T-helper 17 cell (primary cell): ENCODE measurements around the gene LRCH3. TPM values are rescaled to one million over a fixed set of nuclear protein-coding genes. Genes with fewer than 3 reads are reported as not detected.

ENCODE experiments used
- ATAC-seq: fragments of 150-1000 bp; cut with Tn5 transposase; 2 replicates; pipeline ENCODE4 v1.10.0; 2021; ENCODE audit warnings: mild to moderate bottlenecking, moderate library complexity
- DNase-seq, 3 donors: peaks; one replicate each; pipeline versions ENCODE4 v3.0.0 to v3.0.0-alpha.2; 2020 to 2021
- H3K9me3 ChIP-seq: one replicate; pipeline ENCODE4 v1.7.0; 2013; ENCODE audit warnings: low read length, mild to moderate bottlenecking; ENCODE audit not compliant: control insufficient read depth, poor library complexity, severe bottlenecking
- H3K27ac Mint-ChIP-seq: one replicate; pipeline ENCODE4 v1.8.0; 2022; ENCODE audit warnings: mild to moderate bottlenecking, moderate library complexity, mixed read lengths
- H3K27me3 Mint-ChIP-seq: one replicate; pipeline ENCODE4 v1.8.0; 2022; ENCODE audit warnings: mixed read lengths
- H3K36me3 Mint-ChIP-seq: one replicate; pipeline ENCODE4 v1.8.0; 2022; ENCODE audit warnings: low read depth, mixed read lengths
- H3K4me1 Mint-ChIP-seq: one replicate; pipeline ENCODE4 v1.8.0; 2022; ENCODE audit warnings: mild to moderate bottlenecking, mixed read lengths
- H3K4me3 Mint-ChIP-seq: one replicate; pipeline ENCODE4 v1.8.0; 2022; ENCODE audit warnings: mild to moderate bottlenecking, moderate library complexity, mixed read lengths
- total RNA-seq, 4 donors: library from RNA in 2 of 4; stranded (reverse) in 2 of 4; gene quantifications; one replicate each; pipeline ENCODE4 v1.2.3 and lab custom pipeline; 2022 to 2026

The LRCH3 gene
- total RNA-seq, 2 donors from 2014 or later = 48.6 to 56.8 TPM

DNA sequence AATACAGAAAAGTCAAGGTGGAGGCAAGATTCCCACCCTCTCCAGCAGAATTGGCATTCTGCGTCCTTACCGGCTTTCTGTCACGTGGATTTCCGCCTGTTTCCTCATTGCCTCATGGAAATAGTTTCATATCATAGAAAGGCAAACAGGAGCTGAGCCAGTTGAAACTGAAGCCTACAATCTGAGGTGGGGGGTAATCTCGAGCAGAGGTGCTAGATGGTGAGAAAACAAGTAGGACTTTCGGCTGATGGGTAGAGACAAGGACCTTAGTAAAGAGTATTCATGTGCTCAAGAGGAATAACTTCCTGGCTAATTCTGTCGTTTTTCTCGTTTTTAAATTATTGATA lies 39.9 kb downstream of the LRCH3 start:
- Mint-ChIP-seq H3K27me3 (no peaks in the 10 kb centered on the region), H3K27ac (no peak overlapping the region), H3K36me3 (peaks cover under 1% of the 10 kb centered on the region), H3K4me3 (no peak overlapping the region), H3K4me1 (no peaks in the 10 kb centered on the region)
- DNase-seq = no peak
- ATAC-seq = no peak
- H3K9me3 ChIP-seq = no peaks in the 10 kb centered on the region

DNA sequence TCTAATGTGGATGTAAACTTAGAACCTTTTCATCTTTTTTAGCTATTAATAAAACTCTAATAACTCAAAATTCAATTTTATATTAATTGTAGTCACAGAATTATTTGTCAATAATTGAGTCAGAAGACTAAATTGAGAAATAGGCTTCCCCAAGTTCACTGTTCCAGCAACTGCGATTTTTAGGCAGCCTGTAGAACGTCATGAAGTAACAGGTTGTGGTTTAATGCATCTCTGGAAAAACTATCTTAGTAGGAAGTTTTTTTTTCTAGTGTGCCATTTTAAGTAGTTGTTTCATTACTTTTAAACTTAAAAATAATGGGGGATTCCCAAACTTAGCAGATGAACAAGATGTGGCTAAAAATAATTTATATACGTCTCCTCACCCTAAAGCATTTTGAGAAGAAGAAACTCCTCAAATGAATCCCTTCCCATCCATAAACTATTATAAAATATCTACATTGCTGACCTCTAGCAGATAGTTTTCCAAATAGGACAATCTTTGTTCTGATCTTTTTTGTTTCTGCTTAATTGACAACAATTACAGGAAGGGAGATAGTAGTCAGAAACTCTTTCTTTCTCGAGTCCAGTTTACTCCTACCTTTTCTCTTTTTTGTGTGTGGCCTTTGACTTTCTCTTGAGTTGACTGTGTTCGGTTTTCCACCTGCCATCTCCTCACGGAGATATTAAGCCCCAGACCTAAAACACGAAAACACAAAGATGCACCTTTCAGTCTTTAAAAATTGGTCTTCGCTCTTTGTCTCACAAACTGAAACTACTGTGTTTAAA lies 43.1 kb downstream of the LRCH3 start:
- peak overlapping the region; percentile 45 for H3K27ac Mint-ChIP-seq
- no peaks in the 10 kb centered on the region for H3K4me1 Mint-ChIP-seq
- no peaks in the 10 kb centered on the region for H3K27me3 Mint-ChIP-seq
- no peaks in the 10 kb centered on the region for H3K9me3 ChIP-seq
- ATAC-seq (no peak), DNase-seq (no peak)
- H3K36me3 Mint-ChIP-seq = no peaks in the 10 kb centered on the region
- H3K4me3 Mint-ChIP-seq = no peak overlapping the region

DNA sequence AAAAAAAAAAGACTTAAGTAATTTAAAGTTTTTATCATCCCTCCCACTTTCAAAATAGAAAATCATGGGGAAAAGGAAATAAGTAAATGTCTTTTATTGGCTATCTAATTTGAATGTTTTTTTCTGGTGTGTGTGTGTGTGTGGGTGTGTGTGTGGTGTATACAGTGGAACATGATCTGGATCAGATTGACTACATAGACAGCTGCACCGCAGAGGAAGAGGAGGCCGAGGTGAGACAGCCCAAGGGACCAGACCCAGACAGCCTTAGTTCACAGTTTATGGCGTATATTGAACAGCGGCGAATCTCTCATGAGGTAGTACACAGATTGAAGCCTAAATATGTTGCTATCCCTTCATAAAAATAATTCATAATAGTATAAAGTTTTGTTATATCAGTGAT lies 44.5 kb downstream of the LRCH3 start:
- ATAC-seq = no peak
- Mint-ChIP-seq H3K4me1 (no peaks in the 10 kb centered on the region), H3K36me3 (no peaks in the 10 kb centered on the region), H3K4me3 (no peak overlapping the region), H3K27me3 (no peaks in the 10 kb centered on the region), H3K27ac (no peak overlapping the region)
- H3K9me3 ChIP-seq = no peaks in the 10 kb centered on the region
- DNase-seq = no peak

DNA sequence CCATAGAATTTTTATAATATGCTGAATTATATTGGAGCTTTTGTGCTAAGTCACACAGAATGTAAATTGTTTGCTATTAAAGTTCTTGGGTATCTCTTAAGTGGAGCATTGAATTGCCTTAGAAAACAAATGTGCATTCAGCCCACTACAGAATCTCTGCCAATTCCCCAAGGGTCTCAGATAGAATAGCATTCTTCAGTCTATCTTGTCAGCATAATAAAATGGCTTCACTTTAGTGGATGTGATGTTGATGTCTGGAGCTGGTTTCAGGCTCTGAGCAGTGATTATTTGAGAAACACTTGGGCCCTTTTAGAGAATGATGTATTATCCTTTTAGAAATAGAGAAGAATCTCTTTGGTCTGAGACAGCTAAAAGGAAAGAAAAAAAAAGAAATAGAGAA lies 45.2 kb downstream of the LRCH3 start:
- Mint-ChIP-seq H3K27me3 (no peaks in the 10 kb centered on the region), H3K4me1 (no peaks in the 10 kb centered on the region), H3K4me3 (no peak overlapping the region)

DNA sequence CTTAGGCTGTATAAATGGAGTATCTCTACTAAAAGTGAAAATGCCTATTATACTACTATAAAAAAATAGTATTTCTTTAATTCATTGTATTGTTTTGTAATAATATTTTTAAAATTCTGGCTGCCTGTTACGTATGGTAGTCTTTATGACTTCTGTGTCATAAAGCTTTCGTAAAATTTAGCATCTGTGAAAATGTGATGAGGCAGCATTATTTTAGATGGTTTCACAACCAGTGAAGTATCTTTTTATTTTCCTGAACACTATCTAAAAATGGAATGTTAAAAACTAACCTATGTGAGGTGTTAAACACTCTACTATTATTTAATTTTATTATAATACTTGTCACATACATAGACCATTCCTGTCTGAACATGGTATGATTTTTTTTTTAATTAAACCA lies 46.2 kb downstream of the LRCH3 start:
- DNase-seq (no peak), ATAC-seq (no peak)
- H3K4me1 Mint-ChIP-seq = no peaks in the 10 kb centered on the region
- H3K27ac Mint-ChIP-seq = no peak overlapping the region
- no peaks in the 10 kb centered on the region for H3K36me3 Mint-ChIP-seq
- H3K9me3 ChIP-seq = no peaks in the 10 kb centered on the region
- H3K27me3 Mint-ChIP-seq = no peaks in the 10 kb centered on the region
- H3K4me3 Mint-ChIP-seq = no peak overlapping the region

More for the DNA sequence above, 45.2 kb downstream of the LRCH3 start:
- H3K27ac Mint-ChIP-seq = no peak overlapping the region
- ATAC-seq (no peak), DNase-seq (no peak)
- no peaks in the 10 kb centered on the region for H3K9me3 ChIP-seq
- H3K36me3 Mint-ChIP-seq = no peaks in the 10 kb centered on the region

DNA sequence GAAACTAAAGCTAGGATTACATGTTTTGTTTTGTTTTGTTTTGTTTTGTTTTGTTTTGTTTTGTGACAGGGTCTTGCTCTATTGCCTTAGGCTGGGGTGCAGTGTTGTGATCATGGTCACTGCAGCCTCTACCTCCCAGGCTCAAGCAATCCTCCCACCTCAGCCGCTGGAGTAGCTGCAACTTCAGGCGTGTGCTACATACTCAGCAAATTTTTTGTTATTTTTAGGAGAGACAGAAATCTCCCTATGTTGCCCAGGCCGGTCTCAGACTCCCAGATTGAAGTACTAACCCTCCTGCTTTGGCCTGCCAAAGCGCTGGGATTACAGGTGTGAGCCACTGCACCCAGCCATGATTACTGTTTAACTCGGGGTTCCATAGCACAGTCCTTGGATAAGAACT lies 50.7 kb downstream of the LRCH3 start:
- H3K36me3 Mint-ChIP-seq = peaks cover 9% of the 10 kb centered on the region
- no peaks in the 10 kb centered on the region for H3K27me3 Mint-ChIP-seq
- no peak for ATAC-seq
- H3K9me3 ChIP-seq = no peaks in the 10 kb centered on the region
- no peak overlapping the region for H3K27ac Mint-ChIP-seq
- peaks cover 8% of the 10 kb centered on the region for H3K4me1 Mint-ChIP-seq
- DNase-seq = no peak
- H3K4me3 Mint-ChIP-seq = no peak overlapping the region

DNA sequence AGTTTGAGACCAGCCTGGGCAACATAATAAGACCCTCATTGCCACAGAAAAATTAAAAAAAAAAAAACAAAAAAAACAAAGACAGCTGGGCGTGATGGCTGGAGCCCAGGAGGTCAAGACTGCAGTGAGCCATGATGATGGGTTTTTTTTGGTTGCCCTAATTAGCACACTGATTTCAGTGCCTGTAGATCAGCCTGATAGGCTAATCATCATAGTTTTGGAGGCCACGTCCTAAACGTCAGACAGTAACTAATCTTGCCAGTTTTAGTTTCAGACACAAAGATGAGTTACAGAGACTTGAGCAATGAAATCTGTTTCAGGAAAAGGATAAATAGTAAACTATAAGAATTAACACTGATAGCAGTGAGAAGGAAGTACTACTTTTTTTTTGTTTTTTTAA lies 55.4 kb downstream of the LRCH3 start:
- H3K27me3 Mint-ChIP-seq = no peaks in the 10 kb centered on the region
- no peak overlapping the region for H3K4me3 Mint-ChIP-seq
- peaks cover 14% of the 10 kb centered on the region for H3K36me3 Mint-ChIP-seq
- DNase-seq (no peak), ATAC-seq (no peak)
- peaks cover 23% of the 10 kb centered on the region for H3K4me1 Mint-ChIP-seq
- no peaks in the 10 kb centered on the region for H3K9me3 ChIP-seq
- peak overlapping the region; percentile 71 for H3K27ac Mint-ChIP-seq

DNA sequence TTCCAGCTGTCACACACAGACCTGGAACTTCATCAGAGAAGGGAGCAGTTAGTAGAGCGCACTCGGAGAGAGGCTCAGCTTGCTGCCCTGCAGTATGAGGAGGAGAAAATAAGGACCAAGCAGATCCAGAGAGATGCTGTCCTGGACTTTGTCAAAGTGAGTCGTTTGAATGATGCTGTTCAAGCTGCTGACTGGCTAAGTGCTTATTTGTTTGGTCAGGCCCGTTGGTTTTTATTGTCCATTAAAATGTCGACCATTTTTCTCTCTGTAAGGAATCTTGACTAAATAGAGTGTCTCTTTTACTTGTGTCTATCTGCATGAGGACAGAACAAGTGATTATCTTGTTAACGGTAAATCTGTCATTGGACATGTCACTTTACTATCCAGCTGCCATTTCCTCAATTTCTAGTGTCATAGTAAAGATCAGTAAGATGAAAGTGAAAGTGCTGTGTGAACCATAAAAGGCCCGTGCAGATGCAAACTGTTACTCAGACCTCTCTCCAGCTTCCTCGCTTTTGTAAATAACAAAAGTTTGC lies 56.9 kb downstream of the LRCH3 start:
- Mint-ChIP-seq H3K27me3 (no peaks in the 10 kb centered on the region), H3K4me3 (peak overlapping the region; percentile 85), H3K27ac (peak overlapping the region; percentile 94), H3K4me1 (peaks cover 23% of the 10 kb centered on the region), H3K36me3 (peaks cover 15% of the 10 kb centered on the region)
- no peaks in the 10 kb centered on the region for H3K9me3 ChIP-seq
- ATAC-seq (peak; percentile 89), DNase-seq (no peak)

DNA sequence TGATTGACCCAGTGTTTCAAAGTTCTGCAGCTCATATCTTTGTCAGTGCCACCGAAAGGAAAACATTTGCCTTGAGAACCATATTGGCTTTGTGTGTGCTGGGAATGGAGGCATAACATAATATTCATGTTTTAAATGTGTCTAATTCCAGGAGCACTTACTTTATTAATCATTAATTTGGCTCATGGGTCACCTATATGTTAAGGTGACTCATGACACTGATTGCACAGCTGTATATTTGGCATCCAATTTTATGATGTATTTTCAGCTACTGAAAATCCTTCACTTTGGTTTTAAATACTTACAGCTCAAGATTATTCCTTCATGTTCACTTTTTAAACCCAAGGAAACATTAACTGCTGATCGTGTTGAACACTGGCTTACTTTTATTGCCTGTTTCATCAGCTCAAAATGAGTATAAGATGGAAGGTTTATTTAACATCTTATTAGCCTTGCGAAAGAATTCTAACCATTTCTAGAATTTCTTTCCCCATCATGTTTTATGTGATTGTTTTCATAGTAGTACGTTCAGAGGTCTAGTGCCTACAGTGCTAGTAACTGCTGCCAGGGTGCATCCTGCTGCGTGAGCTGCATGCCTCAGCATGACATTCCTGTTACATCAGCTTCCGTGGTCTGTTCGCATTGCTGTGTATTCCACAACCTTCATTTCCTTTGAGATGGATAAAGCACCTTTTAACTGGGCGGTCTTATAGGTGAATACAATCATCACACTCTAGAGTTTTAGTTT lies 63.7 kb downstream of the LRCH3 start:
- Mint-ChIP-seq H3K27me3 (no peaks in the 10 kb centered on the region), H3K4me3 (no peak overlapping the region), H3K36me3 (peaks cover 25% of the 10 kb centered on the region), H3K27ac (no peak overlapping the region), H3K4me1 (peaks cover 9% of the 10 kb centered on the region)
- DNase-seq = no peak
- no peaks in the 10 kb centered on the region for H3K9me3 ChIP-seq
- no peak for ATAC-seq

DNA sequence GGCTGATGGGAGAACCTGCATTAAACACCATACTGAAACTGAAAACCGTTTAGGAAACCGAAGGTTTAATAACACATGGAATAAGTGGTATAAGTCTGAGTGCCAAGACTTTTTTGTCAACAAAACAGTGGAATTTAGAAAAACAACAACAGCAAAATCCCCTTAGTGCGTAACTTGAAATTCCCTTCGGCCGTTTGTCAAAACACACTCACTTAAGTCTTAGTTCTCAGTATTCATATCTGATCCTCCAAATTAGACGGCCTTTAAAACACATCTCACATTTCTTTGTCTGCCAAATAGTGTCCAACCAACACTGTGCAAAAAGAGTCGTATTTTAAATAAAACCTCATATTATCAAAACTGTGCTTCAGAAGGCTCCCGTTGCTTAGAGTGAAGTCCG lies 64.5 kb downstream of the LRCH3 start:
- peaks cover 10% of the 10 kb centered on the region for H3K4me1 Mint-ChIP-seq
- ATAC-seq = no peak
- no peak overlapping the region for H3K4me3 Mint-ChIP-seq
- H3K36me3 Mint-ChIP-seq = peaks cover 24% of the 10 kb centered on the region
- no peaks in the 10 kb centered on the region for H3K27me3 Mint-ChIP-seq
- no peaks in the 10 kb centered on the region for H3K9me3 ChIP-seq
- no peak overlapping the region for H3K27ac Mint-ChIP-seq
- no peak for DNase-seq

DNA sequence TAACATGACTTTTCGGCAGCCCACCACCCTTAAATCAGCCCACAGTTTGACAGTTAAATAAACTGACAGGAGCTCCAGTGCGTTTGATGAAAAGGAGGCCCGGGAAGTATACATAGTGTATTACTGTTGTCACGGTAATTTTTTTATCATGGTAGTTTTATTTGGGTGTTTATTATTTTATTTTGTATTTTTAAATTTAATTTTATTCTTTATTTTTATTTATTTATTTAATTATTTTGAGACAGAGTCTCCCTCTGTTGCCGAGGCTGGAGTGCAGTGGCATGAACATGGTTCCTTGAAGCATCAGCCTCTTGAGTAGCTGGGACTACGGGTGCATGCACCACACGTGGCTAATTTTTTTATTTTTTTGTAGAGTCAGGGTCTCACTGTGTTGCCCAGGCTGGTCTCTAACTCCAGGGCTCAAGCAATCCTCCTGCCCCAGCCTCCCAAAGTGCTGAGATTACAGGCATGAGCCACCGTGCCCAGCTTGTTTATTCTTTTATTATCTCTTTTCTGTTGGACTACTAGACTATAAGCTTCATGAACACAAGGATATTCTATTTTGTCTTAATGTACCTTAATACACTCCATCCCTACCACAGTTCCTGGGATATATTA lies 65.3 kb downstream of the LRCH3 start:
- DNase-seq (no peak), ATAC-seq (no peak)
- Mint-ChIP-seq H3K36me3 (peaks cover 22% of the 10 kb centered on the region), H3K27me3 (no peaks in the 10 kb centered on the region), H3K4me3 (no peak overlapping the region), H3K27ac (no peak overlapping the region), H3K4me1 (peaks cover 4% of the 10 kb centered on the region)
- H3K9me3 ChIP-seq = no peaks in the 10 kb centered on the region

DNA sequence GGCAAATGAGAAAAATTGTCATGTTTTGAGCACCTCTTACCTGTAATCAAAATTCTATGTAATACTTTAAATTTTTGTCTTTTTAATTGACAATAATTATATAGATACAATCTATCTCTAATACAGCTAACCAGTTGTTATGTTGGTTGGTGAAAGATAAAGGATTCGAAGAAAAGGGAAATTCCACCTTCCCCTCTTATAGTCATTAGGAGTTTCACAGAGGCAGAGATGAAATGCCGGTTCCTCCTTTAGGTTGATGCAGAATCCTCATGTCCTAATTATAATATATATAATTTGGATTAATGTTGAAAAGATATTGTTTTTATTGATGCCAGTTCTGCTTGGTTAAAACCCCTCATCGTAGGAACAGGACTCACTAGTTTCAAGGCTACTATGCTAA lies 67.1 kb downstream of the LRCH3 start:
- H3K27me3 Mint-ChIP-seq = no peaks in the 10 kb centered on the region
- DNase-seq (no peak), ATAC-seq (no peak)
- peaks cover 20% of the 10 kb centered on the region for H3K36me3 Mint-ChIP-seq
- no peaks in the 10 kb centered on the region for H3K9me3 ChIP-seq
- peaks cover 4% of the 10 kb centered on the region for H3K4me1 Mint-ChIP-seq
- H3K27ac Mint-ChIP-seq = no peak overlapping the region
- H3K4me3 Mint-ChIP-seq = no peak overlapping the region

DNA sequence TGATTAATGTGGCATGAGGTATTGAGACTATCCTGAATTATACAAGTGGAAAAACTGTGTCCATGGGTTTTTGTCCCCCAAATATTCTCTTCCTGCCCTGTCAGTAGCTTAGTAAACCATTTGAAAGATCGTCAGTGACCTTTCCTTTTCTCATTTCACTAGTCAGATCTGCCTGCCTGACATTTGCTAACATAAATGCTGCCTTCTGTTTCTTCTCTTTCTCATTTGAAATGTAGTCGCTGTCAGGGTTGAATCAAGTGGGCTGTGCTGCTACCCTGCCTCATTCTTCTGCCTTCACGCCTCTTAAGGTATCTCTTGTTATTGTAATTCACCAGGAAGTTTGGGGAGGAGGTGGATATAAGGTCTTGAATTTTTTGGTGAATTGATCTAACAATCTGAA lies 67.5 kb downstream of the LRCH3 start:
- H3K9me3 ChIP-seq = no peaks in the 10 kb centered on the region
- peaks cover 4% of the 10 kb centered on the region for H3K4me1 Mint-ChIP-seq
- no peak overlapping the region for H3K4me3 Mint-ChIP-seq
- no peaks in the 10 kb centered on the region for H3K27me3 Mint-ChIP-seq
- H3K36me3 Mint-ChIP-seq = peaks cover 20% of the 10 kb centered on the region
- no peak for DNase-seq
- no peak for ATAC-seq
- H3K27ac Mint-ChIP-seq = no peak overlapping the region
